HEK293 (cell line): Measurements from ENCODE around the gene CHCHD6.

Experiments
- CTCF ChIP-seq: fragments of 450-650 bp; formaldehyde crosslinking; IDR thresholded peaks from 2 replicates; pipeline ENCODE4 v1.5.1; 2016; ENCODE audit warnings: missing biosample characterization, missing genetic modification characterization
- PRDM4 ChIP-seq: fragments of 450-650 bp; formaldehyde crosslinking; IDR thresholded peaks from 2 replicates; pipeline ENCODE4 v1.5.1; 2017; ENCODE audit warnings: missing biosample characterization, missing genetic modification characterization
- REST ChIP-seq: fragments of 450-650 bp; formaldehyde crosslinking; IDR thresholded peaks from 2 replicates; pipeline ENCODE4 v1.5.1; 2016; ENCODE audit warnings: missing biosample characterization, missing genetic modification characterization
- ZBTB17 ChIP-seq: fragments of 450-650 bp; formaldehyde crosslinking; IDR thresholded peaks from 2 replicates; pipeline ENCODE4 v1.5.1; 2016; ENCODE audit warnings: missing biosample characterization, missing genetic modification characterization
- ZFP41 ChIP-seq: fragments of 450-650 bp; formaldehyde crosslinking; IDR thresholded peaks from 2 replicates; pipeline ENCODE4 v1.5.1; 2016; ENCODE audit warnings: missing biosample characterization, missing genetic modification characterization, borderline replicate concordance
- ZNF146 ChIP-seq: fragments of 450-650 bp; formaldehyde crosslinking; IDR thresholded peaks from 2 replicates; pipeline ENCODE4 v1.5.1; 2016; ENCODE audit warnings: missing biosample characterization, missing genetic modification characterization
- ZNF16 ChIP-seq: fragments of 450-650 bp; formaldehyde crosslinking; IDR thresholded peaks from 2 replicates; pipeline ENCODE4 v1.5.1; 2016; ENCODE audit warnings: low read depth, missing biosample characterization, missing genetic modification characterization
- ZNF324 ChIP-seq: fragments of 450-650 bp; formaldehyde crosslinking; IDR thresholded peaks from 2 replicates; pipeline ENCODE4 v1.5.1; 2016; ENCODE audit warnings: missing biosample characterization, missing genetic modification characterization
- ZNF629 ChIP-seq: fragments of 450-650 bp; formaldehyde crosslinking; IDR thresholded peaks from 2 replicates; pipeline ENCODE4 v1.5.1; 2017; ENCODE audit warnings: missing biosample characterization, missing genetic modification characterization
- ZNF639 ChIP-seq: fragments of 450-650 bp; formaldehyde crosslinking; IDR thresholded peaks from 2 replicates; pipeline ENCODE4 v1.5.1; 2016; ENCODE audit warnings: missing biosample characterization, missing genetic modification characterization
- ZNF660 ChIP-seq: fragments of 450-650 bp; IDR thresholded peaks from 2 replicates; pipeline ENCODE4 v1.5.1; 2018; ENCODE audit warnings: missing biosample characterization, mild to moderate bottlenecking, missing genetic modification characterization
- ZNF837 ChIP-seq: fragments of 450-650 bp; formaldehyde crosslinking; IDR thresholded peaks from 2 replicates; pipeline ENCODE4 v1.5.1; 2016; ENCODE audit warnings: missing biosample characterization, missing genetic modification characterization
- ZXDB ChIP-seq: fragments of 450-650 bp; formaldehyde crosslinking; IDR thresholded peaks from 2 replicates; pipeline ENCODE4 v1.5.1; 2016; ENCODE audit warnings: missing biosample characterization, missing genetic modification characterization

GRCh38 chr3:126914226-126914625 is 210.2 kb downstream of the CHCHD6 start:
- TF ChIP-seq ZFP41 (tag by site-specific recombination) (no peak), ZNF660 (tag by site-specific recombination) (no peak), ZXDB (no peak), CTCF (no peak), REST (tag by site-specific recombination) (no peak), ZNF629 (tag by site-specific recombination) (no peak), ZNF146 (tag by site-specific recombination) (no peak), ZNF837 (tag by site-specific recombination) (no peak), PRDM4 (tag by site-specific recombination) (no peak), ZBTB17 (tag by site-specific recombination) (no peak), ZNF16 (no peak), ZNF324 (tag by site-specific recombination) (no peak), ZNF639 (tag by site-specific recombination) (no peak)
